Measurements from ENCODE around the gene UBAC2. TPM values are rescaled to one million over a fixed set of nuclear protein-coding genes. Genes with fewer than 3 reads are reported as not detected.

The UBAC2 gene
- total RNA-seq, 1 experiment from 2014 or later, result 115 TPM

Other genes starting within 250 kb of the UBAC2 start
- gene DOCK9, start 222.8 kb upstream of the UBAC2 start, total RNA-seq (2014; rRNA removed; shearing (Covaris generic); ENCODE audit: low replicate concordance), result 5.6 and 9.4 TPM in 2 replicates
- not detected in 2 replicates for gene GPR18, start 57.5 kb downstream of the UBAC2 start, total RNA-seq (2014; rRNA removed; shearing (Covaris generic); ENCODE audit: low replicate concordance)
- gene GPR183, start 106.5 kb downstream of the UBAC2 start, total RNA-seq (2014; rRNA removed; shearing (Covaris generic); ENCODE audit: low replicate concordance), result not detected in 2 replicates